HepG2 (cell line): ENCODE data around the gene CCS. TPM values are rescaled to one million over a fixed set of nuclear protein-coding genes. Genes with fewer than 3 reads are reported as not detected.

Source experiments
- ARNTL ChIP-seq: sonication (generic); formaldehyde crosslinking; IDR thresholded peaks from 2 replicates; pipeline ENCODE4 v1.4.0; 2020; ENCODE audit warnings: mild to moderate bottlenecking, missing genetic modification reagents
- HMGXB3 ChIP-seq: sonication (generic); formaldehyde crosslinking; IDR thresholded peaks from 2 replicates; pipeline ENCODE4 v1.4.0; 2020; ENCODE audit warnings: missing genetic modification reagents, borderline replicate concordance
- KLF11 ChIP-seq: IDR thresholded peaks from 2 replicates; pipeline ENCODE4 v1.6.1; 2016; ENCODE audit warnings: missing compliant biosample characterization
- RFXAP ChIP-seq: sonication (generic); formaldehyde crosslinking; IDR thresholded peaks from 2 replicates; pipeline ENCODE4 v1.4.0; 2020; ENCODE audit warnings: missing genetic modification reagents, borderline replicate concordance
- TBP ChIP-seq: sonication (generic); formaldehyde crosslinking; IDR thresholded peaks from 2 replicates; pipeline ENCODE4 v1.5.0; 2020; ENCODE audit warnings: missing genetic modification reagents
- TEAD2 ChIP-seq: sonication (generic); formaldehyde crosslinking; IDR thresholded peaks from 2 replicates; pipeline ENCODE4 v1.9.0; 2021; ENCODE audit warnings: missing genetic modification reagents
- TFAP4 ChIP-seq: sonication (generic); IDR thresholded peaks from 2 replicates; pipeline ENCODE4 v1.6.1; 2016; ENCODE audit warnings: low read depth, borderline replicate concordance
- THAP8 ChIP-seq: sonication (generic); formaldehyde crosslinking; IDR thresholded peaks from 2 replicates; pipeline ENCODE4 v1.5.1; 2020; ENCODE audit warnings: missing genetic modification reagents, mild to moderate bottlenecking, borderline replicate concordance
- YEATS4 ChIP-seq: sonication (generic); formaldehyde crosslinking; IDR thresholded peaks from 2 replicates; pipeline ENCODE4 v1.4.0; 2020; ENCODE audit warnings: missing genetic modification reagents, borderline replicate concordance
- ZBTB34 ChIP-seq: sonication (generic); formaldehyde crosslinking; IDR thresholded peaks from 2 replicates; pipeline ENCODE4 v1.8.0; 2022; ENCODE audit warnings: mild to moderate bottlenecking, missing genetic modification reagents
- ZBTB38 ChIP-seq: sonication (generic); formaldehyde crosslinking; IDR thresholded peaks from 2 replicates; pipeline ENCODE4 v1.5.1; 2020; ENCODE audit warnings: mild to moderate bottlenecking, missing genetic modification reagents
- ZMAT3 ChIP-seq: sonication (generic); formaldehyde crosslinking; conservative IDR thresholded peaks from 2 replicates; pipeline ENCODE4 v1.7.0; 2021; ENCODE audit warnings: missing genetic modification reagents
- ZNF264 ChIP-seq: sonication (generic); formaldehyde crosslinking; IDR thresholded peaks from 2 replicates; pipeline ENCODE4 v1.4.0; 2020; ENCODE audit warnings: missing genetic modification reagents
- ZNF550 ChIP-seq: sonication (generic); formaldehyde crosslinking; IDR thresholded peaks from 2 replicates; pipeline ENCODE4 v1.4.0; 2020; ENCODE audit warnings: mild to moderate bottlenecking, missing genetic modification reagents, borderline replicate concordance
- ZNF639 ChIP-seq: conservative IDR thresholded peaks from 2 replicates; pipeline ENCODE4 v1.6.1; 2018; ENCODE audit warnings: missing genetic modification reagents
- ZNF749 ChIP-seq: sonication (generic); formaldehyde crosslinking; IDR thresholded peaks from 2 replicates; pipeline ENCODE4 v1.8.0; 2022; ENCODE audit warnings: mild to moderate bottlenecking, missing genetic modification reagents, moderate library complexity, borderline replicate concordance
- ZNF788 ChIP-seq: sonication (generic); formaldehyde crosslinking; IDR thresholded peaks from 2 replicates; pipeline ENCODE4 v1.5.0; 2020; ENCODE audit warnings: mild to moderate bottlenecking, missing genetic modification reagents, borderline replicate concordance
- ZSCAN30 ChIP-seq: sonication (generic); formaldehyde crosslinking; IDR thresholded peaks from 2 replicates; pipeline ENCODE4 v1.5.0; 2020; ENCODE audit warnings: mild to moderate bottlenecking, missing genetic modification reagents
- polyA plus RNA-seq, 8 experiments: library from polyadenylated mRNA; depleted of rRNA in 3 of 8; stranded (reverse) in 7 of 8; unstranded in 1 of 8; fragments of >200 nt; fragmentation: Illumina TruSeq in 4 of 8; extraction: Trizol in 4 of 8; gene quantifications; 2 replicates each; pipeline versions ENCODE4 v1.2.1 to v1.2.3, GENCODE V29; 2011 to 2016; ENCODE audit warnings: low read depth in 4 of 8, missing spikeins in 1 of 8, mixed read lengths in 1 of 8; ENCODE audit not compliant: insufficient read depth in 1 of 8
- total RNA-seq, 5 experiments: library from RNA; depleted of rRNA; stranded (reverse); fragments of >200 nt; fragmentation: Illumina TruSeq; extraction: Trizol; gene quantifications; 2 replicates each; pipeline ENCODE4 v1.2.3, GENCODE V29; 2016; ENCODE audit warnings: low read depth in 1 of 5

The CCS gene
- total and polyA plus RNA-seq, 2 of the 13 experiments (the other 11 are each of a cell fraction or from before 2014, with no cell fraction given): 25.4 to 44.6 TPM

GRCh38 chr11:66592457-66593302 is at the start of gene CCS, which contains the start of gene CCDC87 (continued):
- TF ChIP-seq ARNTL (CRISPR knock-in tag) (peak; percentile 63), ZBTB38 (CRISPR knock-in tag) (peak; percentile 99), ZBTB34 (CRISPR knock-in tag) (0 out of 2 replicates have a peak, but pooled peaks have one; percentile 43), YEATS4 (CRISPR knock-in tag) (peak; percentile 40; the same call in 1 of the 2 replicates), ZSCAN30 (CRISPR knock-in tag) (peak; percentile 46; the same call in 1 of the 2 replicates), ZNF749 (CRISPR knock-in tag) (peak; percentile 55; the same call in 1 of the 2 replicates), ZNF639 (CRISPR knock-in tag) (peak; percentile 59; the same call in 1 of the 2 replicates), HMGXB3 (CRISPR knock-in tag) (peak; percentile 70; the same call in 1 of the 2 replicates), RFXAP (peak; percentile 70; the same call in 1 of the 2 replicates), TFAP4 (peak; percentile 85; the same call in 1 of the 2 replicates), ZNF550 (no peak), KLF11 (peak; percentile 93), THAP8 (CRISPR knock-in tag) (0 out of 2 replicates have a peak, but pooled peaks have one; percentile 40), ZNF788 (peak; percentile 95; the same call in 1 of the 2 replicates), TBP (0 out of 2 replicates have a peak, but pooled peaks have one; percentile 62), ZNF264 (peak; percentile 81; the same call in 1 of the 2 replicates), ZMAT3 (CRISPR knock-in tag) (0 out of 2 replicates have a peak, but pooled peaks have one; percentile 14), TEAD2 (CRISPR knock-in tag) (no peak)
